Ureter (tissue), 1 donor: ENCODE results near the gene TRIOBP. TPM values are rescaled to one million over a fixed set of nuclear protein-coding genes. Genes with fewer than 3 reads are reported as not detected.
"Not testable (repeated sequence)": the region's sequence is repeated elsewhere in the genome, so short reads cannot be mapped to it uniquely, and the experiment has no call there.

Experiments
- DNase-seq: peaks from one replicate; pipeline ENCODE4 v3.0.0-alpha.2; 2020; ENCODE audit warnings: low spot score
- total RNA-seq: library from RNA; stranded (reverse); gene quantifications from one replicate; pipeline ENCODE4 v1.2.4, GENCODE V29; 2023
- donor health status: DM: yes; HTN: yes; CAD: no.

The TRIOBP gene, protein sequence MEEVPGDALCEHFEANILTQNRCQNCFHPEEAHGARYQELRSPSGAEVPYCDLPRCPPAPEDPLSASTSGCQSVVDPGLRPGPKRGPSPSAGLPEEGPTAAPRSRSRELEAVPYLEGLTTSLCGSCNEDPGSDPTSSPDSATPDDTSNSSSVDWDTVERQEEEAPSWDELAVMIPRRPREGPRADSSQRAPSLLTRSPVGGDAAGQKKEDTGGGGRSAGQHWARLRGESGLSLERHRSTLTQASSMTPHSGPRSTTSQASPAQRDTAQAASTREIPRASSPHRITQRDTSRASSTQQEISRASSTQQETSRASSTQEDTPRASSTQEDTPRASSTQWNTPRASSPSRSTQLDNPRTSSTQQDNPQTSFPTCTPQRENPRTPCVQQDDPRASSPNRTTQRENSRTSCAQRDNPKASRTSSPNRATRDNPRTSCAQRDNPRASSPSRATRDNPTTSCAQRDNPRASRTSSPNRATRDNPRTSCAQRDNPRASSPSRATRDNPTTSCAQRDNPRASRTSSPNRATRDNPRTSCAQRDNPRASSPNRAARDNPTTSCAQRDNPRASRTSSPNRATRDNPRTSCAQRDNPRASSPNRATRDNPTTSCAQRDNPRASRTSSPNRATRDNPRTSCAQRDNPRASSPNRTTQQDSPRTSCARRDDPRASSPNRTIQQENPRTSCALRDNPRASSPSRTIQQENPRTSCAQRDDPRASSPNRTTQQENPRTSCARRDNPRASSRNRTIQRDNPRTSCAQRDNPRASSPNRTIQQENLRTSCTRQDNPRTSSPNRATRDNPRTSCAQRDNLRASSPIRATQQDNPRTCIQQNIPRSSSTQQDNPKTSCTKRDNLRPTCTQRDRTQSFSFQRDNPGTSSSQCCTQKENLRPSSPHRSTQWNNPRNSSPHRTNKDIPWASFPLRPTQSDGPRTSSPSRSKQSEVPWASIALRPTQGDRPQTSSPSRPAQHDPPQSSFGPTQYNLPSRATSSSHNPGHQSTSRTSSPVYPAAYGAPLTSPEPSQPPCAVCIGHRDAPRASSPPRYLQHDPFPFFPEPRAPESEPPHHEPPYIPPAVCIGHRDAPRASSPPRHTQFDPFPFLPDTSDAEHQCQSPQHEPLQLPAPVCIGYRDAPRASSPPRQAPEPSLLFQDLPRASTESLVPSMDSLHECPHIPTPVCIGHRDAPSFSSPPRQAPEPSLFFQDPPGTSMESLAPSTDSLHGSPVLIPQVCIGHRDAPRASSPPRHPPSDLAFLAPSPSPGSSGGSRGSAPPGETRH (N-terminal part only)
- total RNA-seq: 108 TPM

DNA sequence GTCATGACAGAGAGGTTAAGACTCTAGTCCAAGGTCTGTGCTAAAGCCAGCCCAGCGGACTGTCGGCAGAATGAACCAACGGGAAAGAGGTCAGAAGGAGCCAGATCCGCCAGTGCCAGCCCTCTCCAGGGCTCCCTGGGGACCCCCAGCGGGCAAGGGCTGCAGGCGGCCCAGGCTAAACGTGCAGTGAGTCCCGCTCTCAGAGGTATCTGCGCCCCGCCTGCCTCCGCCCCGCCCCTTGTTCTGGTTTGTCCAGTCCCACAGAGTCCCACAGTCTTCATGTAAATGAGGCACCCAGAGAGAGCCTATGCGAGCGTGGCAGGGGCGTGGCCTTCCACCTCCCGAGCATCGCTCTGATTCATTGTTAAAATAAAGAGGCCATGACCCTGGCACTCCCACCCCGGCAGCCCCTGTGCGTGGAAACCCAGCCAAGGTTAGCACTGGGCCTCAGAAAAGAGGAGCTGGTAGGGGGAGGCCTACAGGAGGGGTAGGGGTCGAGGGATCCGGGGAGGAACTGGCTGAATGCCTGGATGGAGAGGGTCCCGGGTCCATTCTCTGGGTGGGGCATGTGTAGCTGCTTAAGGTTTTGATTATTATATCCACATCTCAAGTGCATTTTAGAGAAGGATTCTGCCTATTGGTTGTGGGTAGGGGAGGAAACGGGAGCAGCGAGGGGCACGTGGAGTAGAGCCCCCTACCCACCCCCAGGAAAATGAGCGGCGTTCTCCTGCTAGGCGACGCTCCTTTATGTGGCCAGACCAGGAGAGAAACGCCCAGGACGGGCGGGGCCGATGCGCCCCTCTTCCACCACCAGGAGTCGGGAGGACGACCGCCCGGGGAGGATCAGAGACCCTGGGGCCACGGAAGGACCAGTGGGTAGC, at the start of gene TRIOBP:
Gene TRIOBP, plus strand, starts transcription at position 392 of the 881 bp plus-strand sequence. CDS start 4,318 bp downstream, outside the sequence.
- peak; percentile 93 for DNase-seq

DNA sequence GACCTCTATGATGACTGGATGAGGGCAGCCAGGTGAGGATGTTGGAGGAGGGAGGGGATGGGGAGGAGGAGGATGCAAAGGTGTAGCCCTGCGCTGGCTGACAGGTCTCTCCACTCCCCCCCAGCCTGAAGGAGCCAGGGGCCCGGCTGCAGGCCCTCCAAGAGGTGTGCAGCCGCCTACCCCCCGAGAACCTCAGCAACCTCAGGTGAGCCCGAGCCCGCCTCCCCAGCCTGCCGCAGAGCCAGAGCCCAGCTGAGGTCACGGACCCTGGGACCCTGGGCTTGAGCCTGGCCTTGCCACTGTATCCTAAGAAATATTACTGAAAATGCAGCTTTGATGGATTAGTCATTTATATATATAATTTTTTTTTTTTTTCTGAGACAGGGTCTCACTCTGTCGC, 49.5 kb upstream of the TRIOBP start:
- DNase-seq: no peak

GRCh38 chr22:37647928-37648327, 48.9 kb upstream of the TRIOBP start:
- no peak for DNase-seq

GRCh38 chr22:37650463-37651136, 46.2 kb upstream of the TRIOBP start:
- DNase-seq: no peak

DNA sequence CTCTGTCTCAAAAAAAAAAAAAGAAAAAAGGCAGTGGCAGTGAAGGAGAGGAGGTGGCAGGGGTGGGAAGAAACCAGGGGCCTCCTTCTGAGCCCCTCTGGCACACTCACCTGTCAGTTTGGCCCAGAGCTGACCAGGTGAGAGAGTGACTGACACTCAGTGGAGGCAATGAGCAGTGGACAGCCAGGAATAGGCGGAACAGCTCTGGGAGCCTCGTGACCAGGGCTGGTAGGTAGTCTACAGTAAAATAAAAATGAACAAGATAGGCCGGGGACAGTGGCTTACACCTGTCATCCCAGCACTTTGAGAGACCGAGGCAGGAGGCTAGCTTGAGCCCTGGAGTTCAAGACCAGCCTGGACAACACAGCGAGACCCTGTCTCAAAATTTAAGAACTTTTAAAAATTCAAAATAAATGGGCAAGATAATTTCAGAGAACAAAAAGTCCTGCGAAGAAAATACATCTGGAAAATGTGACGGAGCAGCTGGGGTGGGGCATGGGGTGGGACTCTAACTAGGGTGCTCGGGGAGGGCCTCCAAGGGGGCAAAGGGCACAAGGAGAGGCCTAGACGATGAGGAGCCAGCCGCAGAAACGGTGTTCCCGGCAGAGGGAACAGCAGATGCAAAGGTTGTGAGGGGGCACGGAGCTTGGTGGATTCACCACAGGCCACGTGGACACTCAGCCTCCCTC, 42.1 kb upstream of the TRIOBP start:
- DNase-seq: no peak

DNA sequence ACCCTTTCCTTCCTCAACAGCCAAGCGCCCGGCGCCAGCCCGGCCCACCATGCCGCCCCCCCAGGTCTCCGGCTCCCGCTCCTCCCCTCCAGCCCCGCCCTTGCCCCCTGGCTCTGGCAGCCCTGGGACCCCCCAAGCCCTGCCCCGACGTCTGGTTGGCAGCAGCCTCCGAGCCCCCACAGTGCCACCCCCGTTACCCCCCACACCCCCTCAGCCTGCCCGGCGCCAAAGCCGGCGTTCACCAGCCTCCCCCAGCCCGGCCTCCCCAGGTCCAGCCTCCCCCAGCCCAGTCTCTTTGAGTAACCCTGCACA, 41.6 kb upstream of the TRIOBP start:
- DNase-seq: no peak

DNA sequence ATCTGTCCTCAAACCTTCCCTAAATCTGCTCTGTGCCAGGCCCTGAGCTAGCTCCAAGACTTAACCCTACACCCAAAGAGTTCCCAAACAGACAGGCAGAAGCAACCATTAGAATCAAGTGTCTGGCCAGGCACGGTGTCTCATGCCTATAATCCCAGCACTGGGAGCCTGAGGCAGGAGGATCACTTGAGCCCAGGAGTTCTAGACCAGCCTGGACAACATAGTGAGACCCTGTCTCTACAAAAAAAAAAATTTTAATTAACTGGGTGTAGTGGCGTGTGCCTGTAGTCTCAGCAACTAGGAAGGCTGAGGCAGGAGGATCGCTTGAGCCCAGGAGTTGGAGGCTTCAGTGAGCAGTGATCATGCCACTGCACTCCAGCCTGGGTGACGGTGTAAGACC, 40.3 kb upstream of the TRIOBP start:
- not testable (repeated sequence) for DNase-seq

DNA sequence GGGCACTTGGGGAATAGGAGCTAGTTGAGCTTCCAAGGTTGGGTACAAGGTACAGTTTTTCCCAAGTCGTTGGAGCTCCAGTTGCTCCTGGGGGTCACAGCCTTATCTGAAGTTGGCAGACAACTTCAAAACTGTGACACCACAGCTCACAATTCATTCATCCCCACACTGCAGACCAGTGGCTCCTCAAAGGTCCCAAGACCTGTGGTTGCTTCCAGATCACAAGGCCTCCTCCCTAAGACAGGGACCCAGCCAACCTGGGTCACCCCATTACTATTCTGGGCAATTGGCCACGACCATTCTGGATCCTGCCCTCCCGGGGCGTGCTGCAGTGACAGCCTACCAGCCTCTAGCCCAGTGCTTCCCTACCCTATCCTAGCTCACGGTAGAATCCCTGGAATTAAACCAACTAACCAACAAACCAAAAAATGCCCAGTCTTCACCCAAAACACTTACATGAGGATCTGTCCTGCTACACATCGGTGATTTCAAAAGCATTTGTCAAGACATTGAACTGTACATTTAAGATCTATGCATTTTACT, 39.2 kb upstream of the TRIOBP start:
- no peak for DNase-seq

- peak; percentile 99 for DNase-seq
Observed at GRCh38 chr22:37658133-37659065, 38.4 kb upstream of the TRIOBP start, which contains the start of gene PDXP. PDXP (plus strand) TSS chr22:37658723; CDS start chr22:37658783, 60 bp downstream.

DNA sequence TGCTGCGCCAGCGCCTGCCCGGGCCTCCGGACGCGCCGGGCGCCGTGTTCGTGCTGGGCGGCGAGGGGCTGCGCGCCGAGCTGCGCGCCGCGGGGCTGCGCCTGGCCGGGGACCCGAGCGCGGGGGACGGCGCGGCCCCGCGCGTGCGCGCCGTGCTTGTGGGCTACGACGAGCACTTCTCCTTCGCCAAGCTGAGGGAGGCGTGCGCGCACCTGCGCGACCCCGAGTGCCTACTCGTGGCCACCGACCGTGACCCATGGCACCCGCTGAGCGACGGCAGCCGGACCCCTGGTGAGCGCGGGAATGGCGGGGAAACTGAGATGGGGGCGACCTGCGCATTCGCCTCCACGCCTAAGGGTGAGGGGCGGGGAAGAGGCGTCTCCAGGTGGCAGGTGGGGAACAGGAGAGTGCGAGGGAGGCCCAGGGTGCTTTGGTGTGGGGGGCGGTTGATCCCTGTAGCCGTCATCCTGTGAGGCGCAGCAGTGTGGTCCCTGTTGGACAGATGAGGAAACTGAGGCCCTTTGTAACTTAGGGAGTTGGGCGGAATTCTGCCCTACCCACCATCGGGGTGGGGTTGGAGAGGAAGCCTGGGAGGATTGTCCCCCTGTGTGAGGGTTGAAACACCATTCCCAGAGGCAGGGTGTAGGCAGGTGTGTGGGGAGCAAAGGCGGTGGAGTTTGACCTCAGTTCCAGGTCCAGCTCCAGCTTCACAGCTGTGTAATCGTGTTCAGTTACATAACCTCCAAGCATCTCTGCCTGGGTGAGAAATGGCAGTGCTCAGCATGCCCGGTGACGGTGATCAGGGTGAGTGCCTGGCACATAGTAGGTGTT, 37.6 kb upstream of the TRIOBP start:
- DNase-seq: no peak

DNA sequence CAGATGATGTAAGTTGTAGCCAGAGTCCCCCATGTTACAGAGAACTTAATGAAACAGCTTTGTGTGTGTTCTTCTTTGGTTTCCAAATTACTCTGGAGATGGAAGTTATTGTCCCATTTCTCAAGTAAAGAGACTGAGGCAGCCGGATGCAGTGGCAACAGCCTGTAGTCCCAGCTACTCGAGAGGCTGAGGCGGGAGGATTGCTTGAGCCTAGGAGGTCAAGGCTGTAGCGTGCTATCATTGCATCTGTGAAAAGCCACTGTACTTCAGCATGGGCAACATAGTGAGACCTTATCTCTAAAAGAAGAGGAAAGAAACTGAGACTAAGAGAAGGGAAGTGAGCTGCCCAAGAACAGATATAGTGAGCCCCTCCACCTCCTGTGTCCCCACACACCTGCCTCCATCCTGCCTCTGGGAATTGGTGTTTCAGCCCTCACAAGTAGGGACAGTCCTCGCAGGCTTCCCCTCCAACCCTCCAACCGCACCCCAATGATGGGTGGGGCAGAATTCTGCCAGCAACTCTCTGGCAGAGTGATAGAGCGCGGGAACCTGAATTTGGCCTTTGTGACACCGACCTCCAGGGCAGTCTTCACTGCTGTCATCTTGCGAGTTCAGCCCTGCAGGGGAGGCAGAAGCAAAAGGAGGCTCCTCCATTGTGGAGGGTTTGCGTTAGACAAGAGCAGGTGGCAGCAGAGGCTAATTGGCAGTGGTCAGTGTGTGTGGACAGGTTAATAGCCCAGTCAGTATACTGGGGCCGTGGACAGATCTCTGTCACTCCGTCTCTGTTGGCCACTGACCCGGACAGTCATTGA, 36.7 kb upstream of the TRIOBP start:
- DNase-seq: no peak

DNA sequence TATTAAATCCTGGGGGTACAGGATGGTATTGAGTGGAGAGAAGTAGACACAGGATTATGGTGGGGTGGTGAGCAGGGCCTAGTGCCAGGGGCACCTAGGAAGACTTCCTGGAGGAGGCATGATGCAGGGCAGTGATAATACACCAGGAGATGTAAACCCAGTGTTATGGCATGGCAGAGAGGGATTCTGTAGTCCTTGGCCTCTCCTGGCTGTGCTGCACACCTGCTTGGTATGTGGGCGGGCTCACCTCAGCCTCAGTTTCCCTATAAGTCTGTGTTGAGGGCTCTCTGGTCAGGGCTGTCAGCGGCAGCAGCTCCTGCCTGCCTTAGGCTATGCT, 36.2 kb upstream of the TRIOBP start:
- no peak for DNase-seq

DNA sequence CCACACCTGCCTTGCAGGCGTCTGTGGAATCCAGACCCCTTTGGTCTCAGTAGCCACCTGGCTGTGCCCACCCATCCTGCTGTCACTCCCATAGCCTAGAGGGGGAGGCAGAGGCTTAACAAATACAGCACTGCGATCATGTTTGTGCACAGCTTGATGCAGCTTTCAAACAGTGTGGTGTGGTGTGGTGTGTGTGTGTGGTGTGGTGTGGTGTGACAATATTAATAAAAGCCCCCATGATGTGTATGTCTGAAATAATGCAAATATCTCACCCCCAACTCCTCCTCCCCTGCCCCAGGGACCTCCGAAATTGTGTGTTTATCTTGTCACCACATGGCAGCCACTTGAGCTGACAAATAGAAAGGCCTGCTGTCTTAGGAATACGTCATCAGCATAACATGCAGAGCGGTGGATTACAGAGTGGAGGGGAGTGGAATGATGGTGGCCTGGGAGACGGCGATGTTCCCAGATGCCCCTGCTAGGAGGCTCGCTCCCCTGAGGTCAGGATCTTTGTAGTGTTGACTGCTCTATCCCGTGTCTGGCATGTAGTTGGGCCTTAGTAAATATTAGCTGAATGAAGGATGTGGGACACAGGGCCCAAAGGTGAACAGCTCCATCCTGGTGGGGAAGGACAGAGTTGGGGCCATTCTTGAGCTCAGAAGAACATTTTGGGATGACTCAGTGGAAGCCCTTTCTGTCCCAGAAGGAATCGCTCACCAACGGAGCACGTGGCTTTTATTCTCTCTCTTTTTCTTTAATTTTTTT, 35.5 kb upstream of the TRIOBP start:
- DNase-seq: no peak

DNA sequence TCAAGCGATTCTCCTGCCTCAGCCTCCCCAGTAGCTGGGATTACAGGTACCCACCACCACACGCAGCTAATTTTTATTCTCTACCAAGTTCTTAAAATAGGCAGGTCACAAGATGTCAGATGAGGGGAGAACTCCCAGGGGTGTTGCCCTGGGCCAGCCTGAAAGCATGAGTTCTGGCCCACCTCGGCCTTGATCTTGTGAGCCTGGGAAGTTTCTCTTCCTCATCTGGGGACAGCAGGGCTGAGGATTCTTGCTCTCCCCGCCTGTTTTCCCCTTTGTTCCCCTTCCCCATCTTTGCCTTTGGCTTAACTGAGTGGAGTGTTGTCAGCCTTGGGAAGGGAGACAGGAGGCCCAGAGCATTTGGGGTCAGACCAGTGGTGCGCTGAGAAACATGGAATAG, 34.8 kb upstream of the TRIOBP start:
- DNase-seq: no peak

GRCh38 chr22:37663521-37664140, 33.2 kb upstream of the TRIOBP start:
- no peak for DNase-seq
